Glutamatergic neuron (in vitro differentiated cells): ENCODE data around the gene CBY2. TPM values are rescaled to one million over a fixed set of nuclear protein-coding genes. Genes with fewer than 3 reads are reported as not detected.

Experiments
- DNase-seq: peaks from one replicate; pipeline ENCODE4 v3.0.0; 2022
- H3K27ac Mint-ChIP-seq: one replicate; pipeline ENCODE4 v1.8.0; 2020; ENCODE audit warnings: mild to moderate bottlenecking, mixed read lengths, inconsistent platforms; ENCODE audit not compliant: unreplicated experiment
- H3K27me3 Mint-ChIP-seq: one replicate; pipeline ENCODE4 v1.8.0; 2020; ENCODE audit warnings: mild to moderate bottlenecking, moderate library complexity, mixed read lengths, inconsistent platforms; ENCODE audit not compliant: unreplicated experiment
- H3K36me3 Mint-ChIP-seq: one replicate; pipeline ENCODE4 v1.8.0; 2020; ENCODE audit warnings: mild to moderate bottlenecking, mixed read lengths, inconsistent platforms; ENCODE audit not compliant: unreplicated experiment
- H3K4me1 Mint-ChIP-seq: one replicate; pipeline ENCODE4 v1.8.0; 2020; ENCODE audit warnings: mild to moderate bottlenecking, low read depth, mixed read lengths, inconsistent platforms; ENCODE audit not compliant: unreplicated experiment
- H3K4me3 Mint-ChIP-seq: one replicate; pipeline ENCODE4 v1.8.0; 2020; ENCODE audit warnings: mild to moderate bottlenecking, mixed read lengths, inconsistent platforms; ENCODE audit not compliant: unreplicated experiment
- H3K9me3 Mint-ChIP-seq: one replicate; pipeline ENCODE4 v1.8.0; 2020; ENCODE audit warnings: mild to moderate bottlenecking, moderate library complexity, mixed read lengths, inconsistent platforms; ENCODE audit not compliant: unreplicated experiment
- CTCF ChIP-seq: fragments of 200-600 bp; sonication (generic); IDR thresholded peaks from one replicate; pipeline ENCODE4 v1.5.0; 2021; ENCODE audit not compliant: partially characterized antibody, unreplicated experiment
- total RNA-seq: library from RNA; stranded (reverse); fragmentation: NEBNext Ultra II Directional; extraction: Animal tissue kit (Norgen Biotek cat#: 25700); gene quantifications from one replicate; pipeline ENCODE4 v1.2.1, GENCODE V29; 2021; ENCODE audit not compliant: unreplicated experiment

Gene CBY2
- total RNA-seq, 1 donor from 2014 or later: not detected

GRCh38 chr13:45763419-45763818 is 61.3 kb downstream of the CBY2 start:
- peaks cover 9% of the 10 kb centered on the region for H3K36me3 Mint-ChIP-seq

More at GRCh38 chr13:45763419-45763818, 61.3 kb downstream of the CBY2 start:
- no peak for DNase-seq
- Mint-ChIP-seq H3K27ac (no peak overlapping the region), H3K27me3 (no peaks in the 10 kb centered on the region), H3K4me3 (no peak overlapping the region), H3K4me1 (peaks cover 7% of the 10 kb centered on the region), H3K9me3 (peaks cover 4% of the 10 kb centered on the region)
- TF ChIP-seq CTCF: no peak

Other genes with a start within 250 kb of the CBY2 start
- 25.4 TPM for gene COG3, start 237.4 kb upstream of the CBY2 start, total RNA-seq
- not detected for gene ERICH6B, start 86.6 kb upstream of the CBY2 start, total RNA-seq
- 1.2 TPM for gene SIAH3, start 149.4 kb downstream of the CBY2 start, total RNA-seq